Endothelial cell of umbilical vein (primary cell): ENCODE results near the gene ZC2HC1C. TPM values are rescaled to one million over a fixed set of nuclear protein-coding genes. Genes with fewer than 3 reads are reported as not detected.
A peak's percentile ranks its signal among the peaks of the same experiment; 100 is the strongest.

Source experiments
- BruUV-seq: library from RNA; stranded (reverse); fragments of 400-500 nt; replicated peaks from 2 replicates; lab custom pipeline; 2021; lab: Mats Ljungman, UMichigan
- CTCF ChIA-PET: fragments of 300-600, 350-600 bp; sonication (Branson Sonifier 250); formaldehyde crosslinking; loops from one replicate; lab custom pipeline; 2021; ENCODE audit warnings: antibody characterized with exemption, inconsistent platforms; lab: Charles Lee
- POLR2A ChIA-PET: fragments of 300-600, 350-600 bp; sonication (Branson Sonifier 250); formaldehyde crosslinking; loops from one replicate; lab custom pipeline; 2021; ENCODE audit warnings: antibody characterized with exemption, inconsistent platforms; lab: Charles Lee
- DNase-seq: peaks from one replicate; pipeline ENCODE4 v3.0.0-alpha.2; 2011; ENCODE audit warnings: low read depth, low spot score
- FAIRE-seq: peaks from 2 replicates; lab custom pipeline; 2011; peaks lifted over from hg19 to GRCh38; lab: Jason Lieb, UNC
- H2AFZ ChIP-seq: 2 replicates; pipeline ENCODE4 v1.6.0; 2012; ENCODE audit warnings: low read depth, low read length, control low read depth, inconsistent platforms
- H3K27ac ChIP-seq: 2 replicates; pipeline ENCODE4 v1.5.1; 2011; ENCODE audit warnings: low read depth, mild to moderate bottlenecking, control low read depth, low read length, moderate library complexity; ENCODE audit not compliant: insufficient read depth
- H3K27me3 ChIP-seq, 2 experiments: 2 replicates each; pipeline versions ENCODE4 v1.6.0 to v1.6.1; 2011; ENCODE audit warnings: low read length in 2 of 2, mixed read lengths in 1 of 2; ENCODE audit not compliant: control insufficient read depth in 2 of 2, insufficient read depth in 2 of 2
- H3K36me3 ChIP-seq, 2 experiments: 2 replicates in 1 of 2; 3 replicates in 1 of 2; pipeline ENCODE4 v1.5.1; 2011; ENCODE audit warnings: low read length in 2 of 2, mild to moderate bottlenecking in 1 of 2, moderate library complexity in 1 of 2; ENCODE audit not compliant: control insufficient read depth in 2 of 2, insufficient read depth in 2 of 2; ENCODE audit errors: extremely low read depth in 1 of 2
- H3K4me1 ChIP-seq: 3 replicates; pipeline ENCODE4 v1.5.1; 2011; ENCODE audit warnings: mild to moderate bottlenecking, low read length; ENCODE audit not compliant: control insufficient read depth, insufficient read depth; ENCODE audit errors: extremely low read depth
- H3K4me2 ChIP-seq: 2 replicates; pipeline ENCODE4 v1.6.1; 2011; ENCODE audit warnings: low read length, control low read depth, mixed read lengths; ENCODE audit not compliant: insufficient read depth
- H3K4me3 ChIP-seq, 3 experiments: fragments of 200-600 bp in 1 of 3; sonication (generic), shearing (Covaris generic) in 1 of 3; replicated peaks in 1 of 3; 2 replicates each; pipeline ENCODE4 v1.5.1; 2011 to 2016; ENCODE audit warnings: control low read depth in 3 of 3, low read length in 3 of 3, mild to moderate bottlenecking in 2 of 3, inconsistent platforms in 1 of 3, low read depth in 1 of 3, moderate library complexity in 1 of 3; ENCODE audit not compliant: insufficient read depth in 1 of 3
- H3K79me2 ChIP-seq: 2 replicates; pipeline ENCODE4 v1.6.0; 2012; ENCODE audit warnings: low read length, inconsistent platforms; ENCODE audit not compliant: control insufficient read depth, insufficient read depth
- H3K9ac ChIP-seq: replicated peaks from 2 replicates; pipeline ENCODE3; 2011; ENCODE audit warnings: low read length, control low read depth; ENCODE audit not compliant: insufficient read depth; ENCODE audit errors: extremely low read depth
- H3K9me1 ChIP-seq: replicated peaks from 3 replicates; pipeline ENCODE4 v1.6.0; 2011; ENCODE audit warnings: mild to moderate bottlenecking, low read length; ENCODE audit not compliant: control insufficient read depth, insufficient read depth; ENCODE audit errors: extremely low read depth
- H3K9me3 ChIP-seq: replicated peaks from 2 replicates; pipeline ENCODE4 v1.5.1; 2012; ENCODE audit warnings: low read length, inconsistent platforms; ENCODE audit not compliant: control insufficient read depth, insufficient read depth
- H4K20me1 ChIP-seq: replicated peaks from 2 replicates; pipeline ENCODE3; 2011; ENCODE audit warnings: mild to moderate bottlenecking, low read length; ENCODE audit not compliant: control insufficient read depth, insufficient read depth; ENCODE audit errors: extremely low read depth
- CTCF ChIP-seq, 2 donors: IDR thresholded peaks; 1 replicate in 1 of 2; 2 replicates in 1 of 2; pipeline ENCODE4 v1.5.1; 2011; ENCODE audit warnings: low read length in 2 of 2, mild to moderate bottlenecking in 2 of 2, moderate library complexity in 2 of 2, control low read depth in 1 of 2, inconsistent platforms in 1 of 2, low read depth in 1 of 2; ENCODE audit not compliant: insufficient read depth in 1 of 2; ENCODE audit errors: extremely low read depth in 1 of 2
- EZH2 ChIP-seq: IDR thresholded peaks from 2 replicates; pipeline ENCODE4 v1.6.1; 2012; ENCODE audit warnings: borderline replicate concordance, low read depth, mild to moderate bottlenecking, moderate library complexity, low read length, inconsistent platforms; ENCODE audit not compliant: severe bottlenecking
- FOS ChIP-seq: IDR thresholded peaks from 2 replicates; pipeline ENCODE4 v1.6.1; 2011; ENCODE audit warnings: mild to moderate bottlenecking, low read length, moderate library complexity, borderline replicate concordance; ENCODE audit not compliant: insufficient read depth
- GATA2 ChIP-seq: IDR thresholded peaks from 2 replicates; pipeline ENCODE4 v1.7.0; 2011; ENCODE audit warnings: low read depth, mild to moderate bottlenecking, moderate library complexity, mixed read lengths, low read length; ENCODE audit not compliant: insufficient read length, insufficient read depth
- JUN ChIP-seq: IDR thresholded peaks from 2 replicates; pipeline ENCODE4 v1.6.1; 2011; ENCODE audit warnings: borderline replicate concordance, low read depth; ENCODE audit not compliant: insufficient read length, insufficient read depth
- MAX ChIP-seq: IDR thresholded peaks from 2 replicates; pipeline ENCODE4 v1.6.1; 2011; ENCODE audit not compliant: insufficient read depth, insufficient read length
- MYC ChIP-seq: IDR thresholded peaks from one replicate; pipeline ENCODE4 v1.6.1; 2011; ENCODE audit warnings: mild to moderate bottlenecking, low read depth, low read length
- POLR2A ChIP-seq: IDR thresholded peaks from 2 replicates; pipeline ENCODE4 v1.6.1; 2012; ENCODE audit warnings: low read depth, mild to moderate bottlenecking, control low read depth, low read length
- POLR2AphosphoS5 ChIP-seq: IDR thresholded peaks from 2 replicates; pipeline ENCODE4 v1.6.1; 2012; ENCODE audit warnings: low read depth, mild to moderate bottlenecking, control low read depth, low read length, moderate library complexity; ENCODE audit not compliant: insufficient read depth
- dilution Hi-C: fragments of 300-500 bp; cut with MboI; formaldehyde crosslinking; loops from one replicate; pipeline ENCODE4 v1.15.0; 2019; ENCODE audit warnings: low sequenced_read_pairs; ENCODE audit not compliant: extremely low pct_ligation_motif_present
- intact Hi-C: fragments of 100-400 bp; cut with micrococcal nuclease; formaldehyde crosslinking; loops from one replicate; pipeline ENCODE4 v1.10.0; 2022
- polyA plus RNA-seq, 4 experiments: library from polyadenylated mRNA; depleted of rRNA in 3 of 4; stranded (reverse) in 3 of 4; unstranded in 1 of 4; fragments of >200 nt; gene quantifications; 2 replicates each; pipeline versions ENCODE4 v1.2.1 to v1.2.3, GENCODE V29; 2011 to 2012; ENCODE audit warnings: missing spikeins in 1 of 4
- total RNA-seq: library from RNA; stranded (reverse); gene quantifications from 2 replicates; pipeline ENCODE4 v1.2.3, GENCODE V29; 2021

Gene ZC2HC1C
- total and polyA plus RNA-seq, 2 donors (not counting 3 experiments of a cell fraction or from before 2014, with no cell fraction given): 0.84 to 0.91 TPM

GRCh38 chr14:75060420-75060819 lies 9.0 kb upstream of the ZC2HC1C start:
- H3K79me2 ChIP-seq: peaks cover 38% of the 10 kb centered on the region
- no peaks in the 10 kb centered on the region for H3K27me3 ChIP-seq
- H3K9me3 ChIP-seq: no peaks in the 10 kb centered on the region
- POLR2A ChIA-PET: no interaction called here
- H2AFZ ChIP-seq: no peak overlapping the region
- TF ChIP-seq MYC (no peak), GATA2 (no peak), POLR2AphosphoS5 (no peak), FOS (no peak), CTCF (IDR thresholded peaks at IDR 0.05; ENCODE audit: extremely low read depth in 1 of 2, insufficient read depth in 1 of 2, low read depth in 1 of 2, low read length in 2 of 2) (no peak), EZH2 (no peak), POLR2A (no peak), MAX (no peak), JUN (no peak)
- intact Hi-C loops (no loop called here), dilution Hi-C loops (no loop called here)
- H3K4me3 ChIP-seq: no peak overlapping the region
- H4K20me1 ChIP-seq: no peaks in the 10 kb centered on the region
- no peaks in the 10 kb centered on the region for H3K9me1 ChIP-seq
- CTCF ChIA-PET: no interaction called here
- H3K4me1 ChIP-seq: peaks cover 27% of the 10 kb centered on the region
- BruUV-seq: no TSS peak
- peak overlapping the region; percentile 67 for H3K27ac ChIP-seq
- peak overlapping the region; percentile 1 for H3K9ac ChIP-seq
- no peaks in the 10 kb centered on the region for H3K36me3 ChIP-seq
- no peak for FAIRE-seq
- peak overlapping the region; percentile 49 for H3K4me2 ChIP-seq
- DNase-seq: no peak
